HG02610 (cell line): ENCODE data around the gene ZFYVE9.

Source experiments
- ATAC-seq: cut with Tn5 transposase; IDR thresholded peaks from one replicate; pipeline ENCODE4 v1.9.1; 2021; ENCODE audit warnings: mild to moderate bottlenecking, moderate library complexity; ENCODE audit not compliant: unreplicated experiment

Gene ZFYVE9

DNA sequence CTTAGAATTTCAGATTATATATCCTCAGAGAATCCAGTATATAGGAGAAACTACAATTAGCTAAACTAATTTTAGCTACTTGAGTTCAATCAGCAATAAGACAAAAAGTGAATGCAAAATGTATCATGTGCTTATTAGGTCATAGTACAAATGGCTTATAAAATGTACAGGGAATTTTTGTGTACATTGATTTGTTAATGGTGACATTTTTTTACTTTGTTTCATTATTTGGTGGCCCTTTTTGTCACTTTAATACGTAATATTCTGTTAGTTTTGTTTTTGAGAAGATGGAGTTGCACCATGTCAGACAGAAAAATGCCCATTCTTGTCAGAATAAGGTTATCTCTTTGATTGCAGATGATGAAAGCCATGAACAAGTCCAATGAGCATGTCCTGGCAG lies 190.5 kb downstream of the ZFYVE9 start:
- no peak for ATAC-seq

DNA sequence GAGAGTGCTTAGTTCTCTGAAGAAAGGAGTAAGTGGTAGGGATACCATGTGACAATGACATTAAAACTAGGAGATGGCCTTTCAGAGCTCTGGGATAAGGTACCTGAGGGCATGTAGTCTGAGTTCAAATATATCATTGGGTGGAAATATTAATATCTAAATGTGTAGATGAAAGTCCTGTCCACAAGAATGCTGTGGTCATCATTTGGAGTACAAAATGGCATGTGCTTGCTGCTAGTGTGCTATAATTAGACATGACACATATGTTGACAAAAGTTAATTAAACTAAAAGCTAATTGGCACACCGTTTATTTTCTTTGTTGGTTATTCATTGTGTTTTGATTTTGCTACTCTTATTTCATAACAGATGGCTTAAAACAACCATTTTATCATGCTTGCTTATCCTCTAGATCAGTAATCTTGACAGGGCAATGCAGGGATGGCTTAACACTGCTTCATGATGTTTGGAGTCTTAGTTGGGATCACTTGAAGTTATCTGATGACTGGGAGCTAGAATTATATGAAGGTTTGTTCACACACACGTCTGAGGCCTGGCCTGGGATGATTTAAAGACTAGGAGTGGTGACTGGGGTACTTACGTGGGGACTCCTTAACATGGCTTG lies 193.1 kb downstream of the ZFYVE9 start:
- ATAC-seq = no peak

DNA sequence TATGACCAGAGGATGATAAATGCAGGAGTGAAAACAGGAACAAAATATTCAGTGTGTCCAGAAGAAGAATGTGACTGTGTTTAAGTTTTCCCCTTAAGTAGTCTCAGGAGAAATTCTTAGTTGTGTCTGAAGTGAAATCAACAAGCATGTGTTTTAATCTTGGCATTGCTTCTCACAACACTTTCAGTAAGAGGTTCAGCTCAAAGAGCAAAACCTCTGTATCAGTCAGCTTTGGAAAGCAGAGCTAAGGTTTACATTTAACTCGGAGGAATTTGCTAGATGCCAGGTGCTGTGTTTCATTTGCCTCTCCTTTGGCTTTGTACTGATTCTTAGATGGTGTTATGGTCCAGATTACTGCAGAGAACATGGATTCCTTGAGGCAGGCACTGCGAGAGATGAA lies 195.6 kb downstream of the ZFYVE9 start:
- no peak for ATAC-seq

DNA sequence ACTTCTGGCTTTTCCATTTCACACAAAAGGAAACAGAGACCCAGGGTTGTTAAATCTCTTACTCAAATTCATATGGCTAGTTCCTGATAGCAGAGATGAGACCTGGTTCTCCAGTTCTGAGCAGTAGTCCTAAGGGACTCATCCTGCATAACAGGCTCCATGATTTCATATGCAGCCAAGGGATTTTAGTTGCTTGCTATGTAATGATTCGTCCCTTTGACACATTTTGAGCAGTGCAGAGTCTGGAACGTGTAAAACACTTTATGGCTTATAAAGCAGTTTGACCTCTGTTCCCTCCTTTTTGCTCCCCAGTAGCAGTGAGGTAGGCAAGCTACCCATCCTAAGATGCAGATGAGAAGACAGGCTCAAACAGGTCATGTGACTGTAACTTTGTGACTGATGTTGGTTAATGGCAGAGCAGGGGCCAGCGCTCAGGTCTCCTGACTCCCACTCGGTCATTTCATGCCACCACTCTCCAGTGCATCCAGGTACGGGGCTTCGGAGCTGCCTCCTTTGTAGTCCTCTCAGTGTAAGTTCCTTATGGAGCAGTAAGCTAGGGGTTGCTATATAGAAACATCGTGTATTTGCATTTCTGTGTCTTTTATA lies 199.9 kb downstream of the ZFYVE9 start:
- no peak for ATAC-seq

DNA sequence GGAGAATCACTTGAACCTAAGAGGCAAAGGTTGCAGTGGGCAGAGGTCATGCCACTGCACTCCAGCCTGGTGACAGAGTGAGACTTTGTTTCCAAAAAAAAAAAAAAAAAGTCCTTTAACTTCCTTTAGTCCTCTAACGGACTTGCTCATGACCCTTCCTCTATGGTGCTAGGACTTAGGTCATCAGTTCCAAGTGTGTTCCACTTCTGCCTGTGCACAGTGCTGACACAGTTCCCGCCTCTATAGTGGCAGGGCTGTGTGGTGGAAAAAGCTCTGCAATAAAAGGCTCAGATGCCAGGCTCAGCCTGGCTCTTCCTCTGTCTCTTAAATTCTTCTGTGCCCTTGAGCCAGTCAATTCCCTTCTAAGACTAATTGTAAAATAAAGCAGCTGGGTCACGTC lies 202.1 kb downstream of the ZFYVE9 start:
- no peak for ATAC-seq

DNA sequence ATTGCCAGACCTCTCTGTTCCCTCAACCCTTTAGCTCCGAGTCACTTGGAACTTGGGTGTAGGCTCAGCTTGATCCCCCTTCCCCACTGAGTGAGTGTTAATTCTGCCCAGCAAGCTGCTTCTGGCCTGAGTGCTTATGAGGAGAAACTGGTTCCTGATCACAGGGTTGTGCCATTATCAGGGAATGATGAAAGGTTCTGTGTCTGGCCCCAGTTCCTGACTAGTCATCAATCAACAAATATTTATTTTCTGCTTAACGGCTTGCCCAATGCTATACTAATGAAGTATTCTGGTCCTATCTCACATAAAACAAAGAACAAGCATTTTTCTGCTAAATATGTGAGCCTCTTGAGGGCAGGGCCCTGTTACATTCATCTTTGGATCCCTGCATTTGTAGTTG lies 203.4 kb downstream of the ZFYVE9 start:
- ATAC-seq = no peak

DNA sequence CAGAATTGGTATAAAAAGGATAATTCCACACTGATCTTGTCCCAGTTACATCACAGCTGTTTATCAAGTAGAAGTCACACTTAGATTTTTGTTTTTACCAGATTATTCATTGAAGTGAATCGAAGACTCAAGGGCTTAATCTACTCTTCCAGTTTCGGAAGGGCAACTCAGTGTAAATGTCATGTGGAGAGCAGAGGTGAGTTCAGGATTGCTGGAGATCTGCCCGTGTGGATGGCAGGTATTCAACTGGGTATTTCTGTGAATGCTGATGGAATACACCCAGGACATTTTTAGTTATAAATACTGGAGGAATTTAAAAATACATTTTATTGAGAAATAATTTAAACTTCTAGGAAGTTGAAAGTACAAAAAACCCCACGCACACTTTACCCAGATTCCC lies 204.8 kb downstream of the ZFYVE9 start:
- ATAC-seq = no peak

DNA sequence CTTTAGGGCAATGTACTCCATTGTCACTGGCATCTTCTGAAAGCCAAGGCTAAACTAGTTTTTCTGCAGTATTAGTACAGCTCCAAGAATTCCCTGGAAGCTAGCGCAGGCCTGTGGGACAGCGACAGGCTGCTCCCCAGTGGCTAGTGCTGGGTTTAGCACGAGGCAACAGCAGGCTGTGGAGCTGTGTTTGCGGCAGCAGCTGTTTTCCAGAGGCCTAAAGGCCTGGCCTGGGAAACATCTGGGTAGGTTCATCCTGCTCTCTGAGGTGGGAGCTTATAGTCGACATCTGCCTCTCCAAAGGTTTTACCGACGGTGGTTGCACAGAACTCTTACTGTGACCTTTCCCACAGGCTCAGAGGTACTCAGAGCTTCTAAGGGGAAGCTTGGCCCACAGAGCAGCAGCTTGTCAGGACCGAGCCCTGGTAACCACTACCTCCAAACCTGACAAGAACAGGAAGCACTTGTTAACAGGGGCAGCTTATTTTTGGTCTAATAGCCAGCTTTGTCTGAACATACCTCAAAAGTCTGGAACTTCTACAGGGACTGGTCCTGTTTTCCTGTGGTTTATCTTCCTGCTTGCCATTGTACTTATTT lies 206.9 kb downstream of the ZFYVE9 start:
- ATAC-seq = no peak

DNA sequence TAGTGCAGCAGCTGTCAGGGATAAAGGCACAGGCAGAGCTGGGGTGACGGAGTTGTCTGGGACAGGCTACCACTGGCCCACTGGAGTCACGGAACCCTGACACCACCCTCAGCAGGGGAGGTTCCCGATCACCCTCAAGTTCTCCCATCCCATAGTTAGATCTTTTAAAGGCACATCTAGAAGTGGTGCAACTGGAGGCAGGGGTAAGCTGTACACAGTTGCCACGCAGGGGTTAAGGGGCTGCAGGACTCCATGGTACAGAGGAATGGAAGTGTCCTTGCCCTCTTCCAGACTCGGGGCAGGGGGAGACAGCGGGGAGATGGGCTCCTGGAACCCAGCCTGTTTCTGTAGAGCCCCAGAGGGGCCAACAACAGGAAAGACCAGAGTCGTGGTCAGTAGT lies 210.8 kb downstream of the ZFYVE9 start:
- ATAC-seq = no peak

DNA sequence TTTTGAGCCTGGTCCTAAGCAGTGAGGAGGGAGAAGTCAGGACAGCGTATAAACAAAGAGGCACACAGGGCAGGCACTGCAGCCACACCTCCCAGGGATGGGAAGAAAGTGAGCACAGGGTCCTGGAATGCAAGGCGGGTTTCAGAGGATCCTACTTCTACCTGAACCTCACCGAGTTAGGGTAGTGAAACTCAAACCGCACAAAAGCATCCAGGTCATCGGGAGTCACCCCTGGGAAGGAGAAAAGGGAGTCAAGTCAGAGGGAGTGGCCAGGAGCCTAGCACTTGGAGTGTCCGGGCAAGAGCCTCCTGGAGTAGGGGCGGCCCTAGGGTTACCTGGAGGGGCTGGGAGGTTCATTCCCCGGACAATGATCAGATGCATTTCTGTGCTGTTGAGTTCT lies 213.5 kb downstream of the ZFYVE9 start:
- ATAC-seq = no peak

DNA sequence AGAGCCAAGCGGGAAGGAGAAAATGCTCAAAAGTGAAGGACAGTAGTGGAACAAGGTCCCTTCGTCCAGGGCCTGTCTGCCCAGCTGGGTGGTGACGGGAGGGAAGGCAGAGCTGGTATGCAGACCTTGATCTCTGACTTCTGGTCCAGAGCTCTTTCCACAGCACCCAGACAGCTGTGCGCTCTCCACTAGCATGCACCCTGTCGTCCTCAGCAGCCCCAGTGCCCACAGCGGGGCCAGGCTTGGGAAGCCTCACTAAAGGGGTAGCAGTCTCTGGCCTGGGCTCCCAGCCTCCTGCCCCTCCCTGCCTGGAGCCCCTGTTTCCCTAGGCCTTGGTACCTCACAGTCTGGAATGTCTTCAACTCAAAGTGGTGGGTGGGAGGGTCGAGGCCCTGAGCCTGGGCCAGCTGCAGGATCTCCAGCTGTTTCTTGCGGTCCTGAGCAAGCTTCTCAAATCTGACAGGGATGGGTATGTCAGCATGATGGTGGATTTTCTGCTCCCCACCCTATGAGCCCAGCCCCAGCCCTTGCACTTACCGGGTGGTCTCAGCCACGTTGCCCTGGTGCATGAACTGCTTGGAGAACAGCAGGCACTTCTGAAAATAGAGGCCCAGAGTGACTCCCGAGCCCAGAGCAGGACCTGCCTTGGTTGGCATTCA lies 214.1 kb downstream of the ZFYVE9 start:
- ATAC-seq = no peak

DNA sequence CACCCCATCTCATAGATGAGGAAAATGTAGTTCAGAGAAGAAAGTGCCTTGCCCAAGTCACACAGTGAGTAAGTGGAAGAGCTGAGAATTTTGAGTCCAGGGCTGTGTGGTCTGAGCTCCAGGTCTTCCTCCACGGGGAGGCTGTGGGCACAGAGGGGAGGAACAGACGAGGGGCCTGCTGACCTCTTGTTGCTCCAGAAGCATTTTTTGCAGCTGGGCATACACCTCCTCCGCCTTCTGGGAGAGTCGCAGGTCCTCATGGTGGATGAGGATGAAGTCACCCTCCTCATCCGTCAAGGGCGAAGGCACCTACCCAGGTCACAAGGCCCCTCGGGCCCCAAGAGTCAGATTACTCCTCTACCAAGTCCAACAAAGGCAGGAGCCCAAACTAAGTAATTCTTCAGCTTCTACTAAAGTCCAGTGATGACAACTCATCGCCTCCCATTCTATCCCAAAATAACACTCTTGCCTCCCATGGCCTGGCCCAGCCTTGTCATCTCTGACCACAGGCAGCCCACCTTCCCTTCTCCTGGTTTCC lies 215.0 kb downstream of the ZFYVE9 start:
- ATAC-seq = no peak

DNA sequence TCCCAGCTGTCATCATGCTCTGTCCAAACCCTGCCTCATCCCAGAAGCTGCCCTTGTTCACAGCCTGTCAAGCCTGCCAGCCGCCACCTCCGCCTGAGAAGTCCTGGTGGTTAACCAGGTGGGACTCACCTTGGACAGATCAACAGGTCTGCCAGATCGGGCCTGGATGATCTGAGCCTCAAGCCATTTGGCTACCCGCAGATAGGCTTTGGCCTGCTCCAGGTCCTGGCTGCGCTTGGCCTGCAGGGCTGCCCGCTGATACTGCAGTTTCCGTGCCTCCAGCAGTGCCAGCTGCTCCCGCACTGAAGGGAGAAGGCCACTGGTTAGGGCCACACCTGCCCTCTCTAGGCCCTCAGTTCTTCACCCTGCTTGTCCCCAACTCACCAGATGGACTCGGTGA lies 215.5 kb downstream of the ZFYVE9 start:
- ATAC-seq = no peak

DNA sequence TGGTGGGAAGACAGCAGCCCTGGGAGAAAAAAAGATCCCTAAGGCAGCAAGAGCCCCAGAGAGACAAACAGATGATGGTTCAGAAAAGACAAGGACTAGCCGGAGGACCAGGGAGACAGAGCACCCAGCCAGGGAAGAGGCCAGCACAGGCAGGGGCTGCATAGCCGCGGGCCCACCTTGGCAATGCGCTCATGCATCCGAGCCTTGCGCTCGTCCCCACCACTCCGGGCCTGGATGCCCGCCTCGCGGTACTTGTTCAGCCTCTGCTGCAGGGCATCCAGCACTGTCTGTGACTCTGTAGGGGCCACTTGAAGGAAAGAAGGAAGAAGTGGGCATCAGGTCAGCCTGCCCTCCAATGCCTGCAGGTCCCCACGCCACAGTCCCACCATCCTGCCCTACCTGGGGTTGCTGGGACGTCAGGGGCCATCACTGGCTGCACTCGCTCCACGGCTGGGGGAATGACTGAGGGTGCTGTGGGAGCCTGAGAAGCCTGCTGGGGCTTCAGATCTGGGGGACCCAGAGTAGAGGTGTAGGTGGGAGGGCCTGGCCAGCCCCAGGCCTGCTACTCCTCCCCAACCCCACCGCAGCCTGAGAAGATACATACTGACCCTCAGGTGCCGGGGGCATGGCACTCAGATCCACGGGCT lies 217.1 kb downstream of the ZFYVE9 start:
- ATAC-seq = no peak

DNA sequence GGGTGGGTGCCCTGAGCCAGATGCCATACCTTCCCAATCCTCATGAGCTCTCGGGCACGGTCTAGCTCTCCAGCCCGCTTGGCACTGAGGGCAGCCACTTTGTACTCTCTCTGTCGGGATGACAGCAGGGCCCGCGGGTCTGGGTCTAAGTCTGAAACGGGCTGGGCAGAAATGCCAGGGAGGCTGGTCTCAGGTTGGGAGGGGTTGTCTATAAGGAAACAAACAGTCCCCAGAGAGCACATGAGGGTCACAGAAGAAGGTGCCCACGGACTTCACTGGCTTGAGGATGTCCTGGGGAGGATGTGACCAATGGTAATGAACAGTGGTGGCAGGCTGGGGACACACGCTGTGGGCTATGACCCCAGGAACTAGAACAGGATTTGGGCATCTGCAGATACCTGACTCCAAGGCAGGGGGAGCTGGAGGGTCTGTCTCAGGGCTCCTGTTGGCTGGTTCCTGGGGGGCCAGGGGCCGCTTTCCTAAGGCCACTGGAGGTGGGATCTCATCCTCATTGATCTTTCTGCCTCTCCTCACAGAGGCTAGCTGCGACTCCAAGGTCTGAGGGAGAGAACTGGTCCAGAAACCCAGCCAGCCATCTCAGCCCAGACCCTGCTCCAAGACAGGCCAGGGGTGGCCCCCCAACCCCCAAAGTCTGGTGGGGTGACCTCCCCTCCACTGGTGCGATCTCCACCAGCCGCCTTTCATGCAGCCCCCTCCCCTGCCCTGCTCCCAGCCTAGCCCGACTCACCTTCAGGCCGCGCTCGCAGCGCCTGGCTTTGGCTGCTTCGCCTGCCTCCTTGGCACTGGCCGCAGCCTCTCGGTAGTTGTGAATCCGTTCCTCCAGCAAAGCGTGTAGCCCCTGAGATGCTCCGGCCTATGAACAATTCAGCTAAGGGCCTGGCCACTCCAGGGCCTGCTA lies 218.0 kb downstream of the ZFYVE9 start:
- ATAC-seq = no peak

DNA sequence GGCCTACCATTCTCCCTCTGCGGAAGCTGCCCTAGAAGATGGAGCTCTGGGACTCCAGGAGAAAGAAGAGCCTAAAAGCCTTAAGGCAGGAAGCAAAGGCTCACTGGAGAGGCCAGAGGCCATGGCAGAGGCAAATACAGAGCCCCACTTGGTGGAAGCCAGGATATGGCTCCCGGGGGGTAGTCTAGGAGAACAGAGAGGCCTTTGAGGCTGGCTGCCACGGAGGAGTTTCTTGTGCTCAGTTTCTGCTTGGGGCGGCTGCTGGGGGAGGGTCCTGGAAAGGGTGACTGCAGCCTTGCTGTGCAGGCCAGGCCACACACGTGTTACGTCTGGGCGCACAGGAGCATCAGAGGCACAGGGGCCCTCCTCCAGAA lies 218.7 kb downstream of the ZFYVE9 start:
- ATAC-seq = no peak

DNA sequence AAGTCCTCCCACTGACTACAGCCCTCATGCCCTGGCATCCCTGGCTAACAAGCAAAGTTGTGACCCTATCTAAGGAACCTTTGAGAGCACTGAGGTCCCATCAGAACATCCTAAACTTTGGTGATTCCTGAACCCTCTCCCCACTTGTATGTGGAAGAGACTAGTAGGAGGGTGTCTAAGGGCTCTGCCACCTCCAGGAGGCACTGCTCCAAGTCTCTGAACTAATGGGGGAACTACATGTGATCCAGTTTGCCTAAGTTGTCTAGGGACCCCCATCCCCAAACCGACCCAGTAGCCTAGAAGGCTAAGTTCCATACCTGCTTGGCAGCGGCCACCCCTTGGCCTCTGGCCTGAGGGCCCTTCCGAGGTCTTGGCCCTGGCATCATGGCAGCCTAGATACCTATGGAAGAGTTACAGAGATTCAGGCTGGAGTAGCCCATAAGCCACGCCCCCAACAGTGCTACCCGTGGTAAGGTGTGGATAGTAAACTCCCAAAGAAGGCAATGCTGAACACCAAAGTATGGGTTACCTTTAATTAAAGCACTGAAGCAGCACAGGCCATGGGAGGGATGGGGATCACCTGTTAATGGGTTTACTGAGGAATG lies 222.4 kb downstream of the ZFYVE9 start:
- ATAC-seq = no peak

DNA sequence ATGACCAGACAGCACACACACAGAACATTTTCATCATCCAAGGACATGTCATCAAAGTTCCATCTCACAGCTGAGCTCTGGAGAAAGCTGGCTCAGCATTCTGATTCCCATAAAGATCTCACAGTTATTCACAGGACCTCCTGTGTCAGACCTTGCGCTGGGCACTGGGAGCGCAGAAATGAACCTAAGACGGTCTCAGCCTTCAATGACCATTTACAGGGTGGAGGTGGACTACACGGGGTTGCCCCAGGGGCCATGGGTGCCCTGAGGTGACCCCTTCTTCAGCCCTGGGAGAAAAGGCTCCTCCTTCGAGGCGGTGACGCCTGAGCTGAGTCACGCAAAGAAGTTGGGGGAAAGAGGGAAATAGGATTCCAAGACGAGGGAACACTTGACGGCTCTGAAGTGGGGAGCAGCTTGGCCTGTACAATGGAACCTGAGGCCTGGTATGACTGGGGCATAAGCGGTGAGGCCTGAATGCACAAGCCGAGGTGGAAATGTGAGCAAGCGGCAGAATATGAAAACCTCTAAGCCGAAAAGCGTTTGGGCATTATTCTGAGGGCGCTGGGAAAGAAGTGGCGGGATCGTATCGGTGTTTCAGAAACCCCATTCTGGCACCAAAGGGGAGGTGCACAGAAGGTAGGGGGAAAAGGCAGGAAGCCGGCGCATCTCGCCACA lies 223.3 kb downstream of the ZFYVE9 start:
- no peak for ATAC-seq

DNA sequence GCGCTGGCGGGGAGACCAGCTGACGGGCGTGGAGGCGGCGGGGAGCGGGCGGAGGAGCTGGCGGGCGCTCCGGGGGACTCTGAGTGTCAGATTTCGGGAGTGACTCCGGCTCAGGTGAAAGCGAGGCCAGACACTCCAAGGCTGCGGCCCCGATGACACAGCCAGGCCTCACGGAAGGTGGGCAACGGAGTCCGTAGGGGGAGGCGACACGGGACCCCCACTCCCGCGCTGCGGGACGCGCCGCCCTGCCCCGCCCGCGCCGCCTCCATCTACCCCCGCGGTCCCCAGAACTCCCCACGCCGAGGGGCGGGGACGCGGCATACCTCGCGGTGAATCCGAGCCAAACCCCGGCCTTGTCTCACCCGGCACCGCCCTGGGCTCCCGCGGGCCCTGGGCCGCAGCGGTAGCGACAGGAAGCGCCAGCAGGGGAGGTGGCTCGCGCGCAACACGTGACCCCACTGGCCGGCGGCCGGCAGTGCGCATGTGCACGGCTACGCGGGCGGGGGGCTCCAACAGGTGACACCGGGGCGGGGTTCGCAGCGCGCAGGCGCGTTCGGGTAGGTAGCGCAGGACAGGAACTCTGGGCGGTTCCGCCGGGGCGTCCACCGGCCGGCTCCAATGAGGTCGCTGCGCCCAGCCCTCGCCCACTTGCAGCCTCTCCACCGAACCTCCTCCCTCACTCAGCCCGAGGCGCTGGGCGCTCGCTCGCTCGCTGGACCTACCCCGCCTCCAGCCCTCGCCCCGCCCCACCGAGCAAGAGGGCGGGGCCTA lies 224.0 kb downstream of the ZFYVE9 start, which contains the start of gene CC2D1B:
Gene CC2D1B, minus strand, starts transcription at position 460 of the 771 bp plus-strand sequence. CDS start 1,585 bp downstream, outside the sequence.
- ATAC-seq = peak; percentile 90
